Measurements from ENCODE around the gene ATP6V1C2. TPM values are rescaled to one million over a fixed set of nuclear protein-coding genes. Genes with fewer than 3 reads are reported as not detected.

Gene ATP6V1C2
- total RNA-seq, 1 experiment from 2014 or later = not detected

GRCh38 chr2:10755621-10756020 is 34.2 kb downstream of the ATP6V1C2 start:
- no peaks in the 10 kb centered on the region for H3F3A ChIP-seq (ENCODE audit: insufficient read depth, low read depth)
- H3K36me3 ChIP-seq (ENCODE audit: low read depth) = no peaks in the 10 kb centered on the region
- no peaks in the 10 kb centered on the region for H3K9me2 ChIP-seq (ENCODE audit: insufficient read depth)
- CTCF ChIA-PET = no interaction called here
- no peaks in the 10 kb centered on the region for H3K4me1 ChIP-seq (replicated peaks; ENCODE audit: insufficient read depth)
- H3K9me3 ChIP-seq (ENCODE audit: insufficient read depth, low read depth) = no peaks in the 10 kb centered on the region
- POLR2A ChIA-PET (ENCODE audit: unreplicated experiment) = interaction anchor here (0.7 kb wide), 1 partner anchor 22 kb away, joined by 5 read pairs; no protein-coding TSS in a partner anchor
- no peak overlapping the region for H3K27ac ChIP-seq
- no peaks in the 10 kb centered on the region for H4K20me1 ChIP-seq (ENCODE audit: insufficient read depth)
- DNase-seq = no peak
- no peak overlapping the region for H3K4me3 ChIP-seq
- no peaks in the 10 kb centered on the region for H3K79me2 ChIP-seq (ENCODE audit: low read depth)
- BruUV-seq (replicated peaks) = no TSS peak
- intact Hi-C loops (cut with micrococcal nuclease; ENCODE audit: unreplicated experiment) = no loop called here
- H3K4me2 ChIP-seq = no peak overlapping the region
- H2AFZ ChIP-seq = no peak overlapping the region
- no peaks in the 10 kb centered on the region for H3K27me3 ChIP-seq (ENCODE audit: insufficient read depth, low read depth)
- no peak for TF ChIP-seq EZH2 (IDR thresholded peaks at IDR 0.05; ENCODE audit: low read depth)

DNA sequence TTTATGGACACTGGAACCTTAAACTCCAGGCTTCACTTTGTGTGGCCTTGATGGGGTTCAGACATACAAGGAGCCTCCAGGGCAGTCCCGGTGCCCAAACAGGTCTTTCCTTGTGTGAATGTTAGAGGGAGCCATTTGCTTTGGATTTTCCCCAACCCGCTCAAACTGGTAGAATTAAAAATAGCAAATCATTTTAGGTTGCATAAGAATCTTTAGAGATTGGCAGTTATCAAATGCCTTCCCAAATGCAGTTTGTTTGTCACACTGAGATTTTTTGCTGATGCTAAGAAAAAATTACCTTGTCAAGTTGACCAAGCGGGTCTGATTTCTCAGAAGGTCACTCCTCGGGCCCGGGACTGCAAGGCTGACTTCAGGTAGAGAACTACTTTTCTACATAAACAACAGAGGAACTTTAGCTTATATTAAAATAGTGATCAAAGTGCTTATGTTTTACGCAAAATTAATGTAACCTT is 36.4 kb downstream of the ATP6V1C2 start:
- Histone ChIP-seq H3K4me2 (no peak overlapping the region), H3K36me3 (ENCODE audit: low read depth) (no peaks in the 10 kb centered on the region), H3K9me3 (ENCODE audit: insufficient read depth, low read depth) (no peaks in the 10 kb centered on the region), H3K9me2 (ENCODE audit: insufficient read depth) (no peaks in the 10 kb centered on the region), H2AFZ (no peak overlapping the region), H3F3A (ENCODE audit: insufficient read depth, low read depth) (no peaks in the 10 kb centered on the region), H4K20me1 (ENCODE audit: insufficient read depth) (no peaks in the 10 kb centered on the region), H3K4me3 (no peak overlapping the region), H3K27me3 (ENCODE audit: insufficient read depth, low read depth) (no peaks in the 10 kb centered on the region), H3K4me1 (replicated peaks; ENCODE audit: insufficient read depth) (no peaks in the 10 kb centered on the region), H3K79me2 (ENCODE audit: low read depth) (no peaks in the 10 kb centered on the region), H3K27ac (no peak overlapping the region)
- TF ChIP-seq CTCF (conservative IDR thresholded peaks at IDR 0.05) (no peak), EZH2 (IDR thresholded peaks at IDR 0.05; ENCODE audit: low read depth) (no peak)
- intact Hi-C loops (cut with micrococcal nuclease; ENCODE audit: unreplicated experiment) = no loop called here
- POLR2A ChIA-PET (ENCODE audit: unreplicated experiment) = no interaction called here
- CTCF ChIA-PET = interaction anchor here (0.6 kb wide), 1 partner anchor 75 kb away, joined by 5 read pairs; no protein-coding TSS in a partner anchor
- no TSS peak for BruUV-seq (replicated peaks)
- DNase-seq = no peak

- H3K27me3 ChIP-seq (ENCODE audit: insufficient read depth, low read depth) = no peaks in the 10 kb centered on the region
- H3F3A ChIP-seq (ENCODE audit: insufficient read depth, low read depth) = no peaks in the 10 kb centered on the region
- H3K9me3 ChIP-seq (ENCODE audit: insufficient read depth, low read depth) = no peaks in the 10 kb centered on the region
- BruUV-seq (replicated peaks) = no TSS peak
- TF ChIP-seq EZH2 (IDR thresholded peaks at IDR 0.05; ENCODE audit: low read depth) (no peak), CTCF (conservative IDR thresholded peaks at IDR 0.05) (no peak)
- DNase-seq = no peak
- H2AFZ ChIP-seq = no peak overlapping the region
- intact Hi-C loops (cut with micrococcal nuclease; ENCODE audit: unreplicated experiment) = no loop called here
- H4K20me1 ChIP-seq (ENCODE audit: insufficient read depth) = no peaks in the 10 kb centered on the region
- no peak overlapping the region for H3K27ac ChIP-seq
- no peak overlapping the region for H3K4me3 ChIP-seq
- no peaks in the 10 kb centered on the region for H3K79me2 ChIP-seq (ENCODE audit: low read depth)
- no peaks in the 10 kb centered on the region for H3K36me3 ChIP-seq (ENCODE audit: low read depth)
- no peaks in the 10 kb centered on the region for H3K9me2 ChIP-seq (ENCODE audit: insufficient read depth)
- ChIA-PET CTCF (no interaction called here), POLR2A (ENCODE audit: unreplicated experiment) (interaction anchor here (0.6 kb wide), 1 partner anchor 37 kb away, joined by 3 read pairs; no protein-coding TSS in a partner anchor)
- no peak overlapping the region for H3K4me2 ChIP-seq
- no peaks in the 10 kb centered on the region for H3K4me1 ChIP-seq (replicated peaks; ENCODE audit: insufficient read depth)
These were observed 37.8 kb downstream of the ATP6V1C2 start for GRCh38 chr2:10759151-10759714.

Data from PC-9 (cell line).